ENCODE results near the gene PTPRZ1. TPM values are rescaled to one million over a fixed set of nuclear protein-coding genes. Genes with fewer than 3 reads are reported as not detected.

PTPRZ1 gene
- total RNA-seq, 1 donor from 2014 or later, result 1.9 TPM

DNA sequence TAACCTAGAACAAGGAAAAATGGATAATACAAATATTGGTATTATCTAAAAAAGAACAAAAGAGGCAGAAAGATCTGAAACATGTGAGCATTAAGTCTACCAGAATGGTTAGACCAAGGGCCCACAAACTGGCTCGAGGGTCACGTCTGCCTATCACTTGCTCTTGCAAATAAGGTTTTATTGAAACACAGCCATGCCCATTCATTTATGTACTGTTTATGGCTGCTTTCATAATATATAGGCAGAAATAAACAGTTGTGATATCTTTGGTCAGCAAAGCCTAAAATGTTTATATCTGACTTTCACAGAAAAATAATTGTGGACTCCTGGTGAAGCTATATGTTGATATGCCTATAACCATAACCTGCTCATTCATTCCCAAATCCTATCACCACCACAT lies 199.3 kb downstream of the PTPRZ1 start:
- Histone ChIP-seq H3K4me1 (no peaks in the 10 kb centered on the region), H3K4me3 (no peak overlapping the region), H3K9me3 (no peaks in the 10 kb centered on the region), H3K27me3 (ENCODE audit: low read depth) (no peaks in the 10 kb centered on the region), H3K36me3 (peaks cover 19% of the 10 kb centered on the region), H3K27ac (no peak overlapping the region)
- intact Hi-C loops (cut with DNase I), result no loop called here
- TF ChIP-seq, protein P1, sequence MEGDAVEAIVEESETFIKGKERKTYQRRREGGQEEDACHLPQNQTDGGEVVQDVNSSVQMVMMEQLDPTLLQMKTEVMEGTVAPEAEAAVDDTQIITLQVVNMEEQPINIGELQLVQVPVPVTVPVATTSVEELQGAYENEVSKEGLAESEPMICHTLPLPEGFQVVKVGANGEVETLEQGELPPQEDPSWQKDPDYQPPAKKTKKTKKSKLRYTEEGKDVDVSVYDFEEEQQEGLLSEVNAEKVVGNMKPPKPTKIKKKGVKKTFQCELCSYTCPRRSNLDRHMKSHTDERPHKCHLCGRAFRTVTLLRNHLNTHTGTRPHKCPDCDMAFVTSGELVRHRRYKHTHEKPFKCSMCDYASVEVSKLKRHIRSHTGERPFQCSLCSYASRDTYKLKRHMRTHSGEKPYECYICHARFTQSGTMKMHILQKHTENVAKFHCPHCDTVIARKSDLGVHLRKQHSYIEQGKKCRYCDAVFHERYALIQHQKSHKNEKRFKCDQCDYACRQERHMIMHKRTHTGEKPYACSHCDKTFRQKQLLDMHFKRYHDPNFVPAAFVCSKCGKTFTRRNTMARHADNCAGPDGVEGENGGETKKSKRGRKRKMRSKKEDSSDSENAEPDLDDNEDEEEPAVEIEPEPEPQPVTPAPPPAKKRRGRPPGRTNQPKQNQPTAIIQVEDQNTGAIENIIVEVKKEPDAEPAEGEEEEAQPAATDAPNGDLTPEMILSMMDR (IDR thresholded peaks at IDR 0.05), result no peak
- DNase-seq (no peak), ATAC-seq (no peak)

DNA sequence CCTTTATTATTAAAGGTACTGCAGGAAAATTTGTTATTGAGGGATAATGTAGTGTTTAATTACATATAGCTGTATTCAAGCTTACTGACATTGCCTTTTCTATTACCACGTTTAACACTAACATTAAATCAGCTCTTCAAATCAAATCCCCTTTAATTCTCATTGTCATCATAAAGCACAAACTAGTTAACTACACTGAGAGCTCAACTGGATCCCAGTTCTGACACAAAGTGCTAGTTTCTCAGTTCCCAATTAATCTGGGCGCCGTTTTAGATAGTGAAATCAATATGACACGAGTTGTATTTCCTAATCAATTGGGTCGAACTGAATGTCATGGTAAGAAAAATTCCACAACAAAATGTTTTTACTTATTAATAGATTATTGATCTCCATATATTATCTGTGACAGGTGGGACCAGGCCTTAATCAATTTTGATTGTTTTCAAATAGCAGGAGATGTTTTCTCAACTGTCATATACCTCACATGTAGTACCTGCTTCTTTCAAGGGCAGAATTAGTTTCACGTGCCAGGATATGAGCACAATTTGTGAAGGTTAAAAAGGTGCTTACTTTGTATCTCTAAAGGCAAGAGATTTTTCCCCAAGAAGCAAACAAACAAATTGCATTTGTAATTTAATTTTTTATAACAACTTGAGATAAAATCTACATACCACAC lies 200.1 kb downstream of the PTPRZ1 start:
- Histone ChIP-seq H3K36me3 (peaks cover 27% of the 10 kb centered on the region), H3K9me3 (no peaks in the 10 kb centered on the region), H3K27me3 (ENCODE audit: low read depth) (no peaks in the 10 kb centered on the region), H3K4me1 (no peaks in the 10 kb centered on the region), H3K4me3 (no peak overlapping the region), H3K27ac (no peak overlapping the region)
- DNase-seq (no peak), ATAC-seq (no peak)
- TF ChIP-seq, protein P1 (IDR thresholded peaks at IDR 0.05), result no peak
- intact Hi-C loops (cut with DNase I), result no loop called here

DNA sequence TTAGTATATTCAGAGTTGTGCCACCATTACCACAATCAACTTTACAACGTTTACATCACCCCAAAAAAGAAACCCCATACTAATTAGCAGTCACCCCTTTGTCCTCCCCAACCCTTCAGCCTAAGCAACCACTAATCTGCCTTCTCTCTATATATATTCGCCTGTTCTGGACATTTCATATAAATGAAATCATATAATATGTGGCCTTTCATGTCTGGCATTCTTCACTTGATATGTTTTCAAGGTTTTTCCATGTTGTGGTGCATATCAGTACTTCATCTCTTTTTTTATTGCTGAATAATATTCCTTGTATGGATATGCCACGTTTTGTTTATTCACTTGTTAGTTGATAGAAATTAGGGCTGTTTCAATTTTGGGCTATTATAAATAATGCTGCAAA lies 200.7 kb downstream of the PTPRZ1 start:
- Histone ChIP-seq H3K27me3 (ENCODE audit: low read depth) (no peaks in the 10 kb centered on the region), H3K4me3 (no peak overlapping the region), H3K36me3 (peaks cover 30% of the 10 kb centered on the region), H3K9me3 (no peaks in the 10 kb centered on the region), H3K4me1 (no peaks in the 10 kb centered on the region), H3K27ac (no peak overlapping the region)
- DNase-seq, result no peak
- TF ChIP-seq, protein P1 (IDR thresholded peaks at IDR 0.05), result no peak
- intact Hi-C loops (cut with DNase I), result no loop called here
- no peak for ATAC-seq

DNA sequence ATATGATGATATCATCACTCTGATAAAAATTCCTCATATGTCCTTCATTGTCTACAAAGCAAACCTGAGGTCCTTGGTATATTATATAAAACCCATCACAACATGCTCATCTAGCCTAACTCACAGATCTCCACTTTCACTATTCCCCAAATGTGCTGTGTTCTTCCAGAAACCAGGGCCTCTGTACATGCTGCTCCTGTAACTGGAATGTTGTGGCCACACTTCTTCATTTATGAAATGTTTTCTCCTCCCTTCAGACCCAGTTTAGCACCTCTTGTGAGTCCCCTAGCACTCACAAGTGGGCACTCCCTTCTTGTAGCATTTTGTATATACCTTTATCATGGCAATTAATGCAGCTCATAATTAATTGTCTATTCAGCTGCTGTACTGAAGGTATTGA lies 209.2 kb downstream of the PTPRZ1 start:
- Histone ChIP-seq H3K9me3 (no peaks in the 10 kb centered on the region), H3K4me3 (no peak overlapping the region), H3K36me3 (peaks cover 65% of the 10 kb centered on the region), H3K27me3 (ENCODE audit: low read depth) (no peaks in the 10 kb centered on the region), H3K27ac (no peak overlapping the region), H3K4me1 (no peaks in the 10 kb centered on the region)
- intact Hi-C loops (cut with DNase I), result no loop called here
- TF ChIP-seq, protein P1 (IDR thresholded peaks at IDR 0.05), result no peak
- DNase-seq (no peak), ATAC-seq (no peak)

DNA sequence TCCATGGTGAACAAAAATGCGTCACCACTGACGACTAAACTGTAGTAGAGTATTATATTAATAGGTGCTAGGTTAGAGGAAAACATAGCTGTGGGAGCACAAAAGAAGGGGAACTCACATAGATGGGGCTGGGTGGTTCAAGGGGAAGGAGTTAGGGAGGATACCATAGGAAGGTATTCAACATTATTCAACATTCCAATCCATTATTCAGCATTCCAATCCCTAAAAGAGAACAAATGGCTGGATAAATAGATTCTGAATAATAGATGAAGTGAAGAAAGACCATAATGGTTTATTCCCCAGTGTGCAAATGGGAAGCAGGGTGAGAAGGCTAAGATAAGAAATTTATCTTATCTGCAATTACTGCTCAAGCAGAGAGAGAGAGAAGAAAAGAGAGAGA lies 209.7 kb downstream of the PTPRZ1 start:
- no peaks in the 10 kb centered on the region for H3K27me3 ChIP-seq (ENCODE audit: low read depth)
- H3K9me3 ChIP-seq, result no peaks in the 10 kb centered on the region
- intact Hi-C loops (cut with DNase I), result no loop called here
- TF ChIP-seq, protein P1 (IDR thresholded peaks at IDR 0.05), result no peak
- no peak overlapping the region for H3K27ac ChIP-seq
- DNase-seq (no peak), ATAC-seq (no peak)
- H3K4me3 ChIP-seq, result no peak overlapping the region
- no peaks in the 10 kb centered on the region for H3K4me1 ChIP-seq
- peaks cover 60% of the 10 kb centered on the region for H3K36me3 ChIP-seq
